Hematopoietic multipotent progenitor cell treated with erythropoietin and hydrocortisone succinate and interleukin-3 and kit ligand, for 6 days (in vitro differentiated cells): ENCODE data around the gene MC5R.

ENCODE experiments used
- DNase-seq: peaks from one replicate; pipeline ENCODE4 v3.0.0-alpha.2; 2015

The MC5R gene

GRCh38 chr18:13823707-13824395 lies at the start of gene MC5R:
Gene MC5R, plus strand, starts transcription at chr18:13824149. Its CDS starts 1,617 bp downstream, at chr18:13825766.
- peak; percentile 73 for DNase-seq

DNA sequence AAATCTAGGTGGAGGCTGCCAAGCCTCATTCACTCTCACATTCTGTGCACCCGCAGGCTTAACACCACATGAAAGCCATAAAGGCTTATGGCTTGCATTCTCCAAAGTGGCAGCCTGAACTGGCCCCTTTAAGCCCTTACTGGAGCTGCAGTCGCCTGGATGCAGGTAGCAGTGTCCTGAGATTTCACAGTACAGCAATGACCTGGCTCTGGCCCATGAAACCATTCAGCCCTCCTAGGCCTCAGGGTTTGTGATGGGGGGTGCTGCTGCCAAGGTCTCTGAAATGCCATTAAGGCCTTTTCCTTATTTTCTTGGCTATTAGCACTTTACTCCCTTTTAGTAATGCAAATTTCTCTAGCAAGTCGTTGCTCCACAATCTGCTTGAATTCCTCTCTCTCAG lies 48.9 kb upstream of the MC5R start:
- DNase-seq, result no peak

GRCh38 chr18:13791181-13791580 lies 32.8 kb upstream of the MC5R start:
- DNase-seq, result no peak

GRCh38 chr18:13793819-13794218 lies 30.1 kb upstream of the MC5R start:
- no peak for DNase-seq

DNA sequence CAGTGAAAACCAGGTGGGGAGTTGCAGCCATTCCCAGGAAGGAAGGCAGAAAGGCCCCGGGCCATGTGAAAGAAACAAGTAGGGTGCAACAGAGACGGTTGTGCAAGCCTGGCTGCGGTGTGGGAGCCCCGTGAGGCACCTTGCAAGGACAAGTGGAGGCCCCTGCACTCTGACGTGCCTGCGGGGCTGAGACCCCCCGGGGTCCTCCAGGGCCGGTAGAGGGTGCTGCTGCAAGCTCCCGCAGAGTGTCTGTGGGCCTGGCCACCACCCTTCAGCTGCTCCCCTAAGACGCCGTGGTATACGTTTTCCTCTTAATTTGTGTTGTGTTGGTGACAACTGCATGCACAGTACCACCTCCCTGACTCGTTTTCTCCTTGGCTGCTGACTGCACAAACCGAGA lies 27.4 kb upstream of the MC5R start:
- no peak for DNase-seq

DNA sequence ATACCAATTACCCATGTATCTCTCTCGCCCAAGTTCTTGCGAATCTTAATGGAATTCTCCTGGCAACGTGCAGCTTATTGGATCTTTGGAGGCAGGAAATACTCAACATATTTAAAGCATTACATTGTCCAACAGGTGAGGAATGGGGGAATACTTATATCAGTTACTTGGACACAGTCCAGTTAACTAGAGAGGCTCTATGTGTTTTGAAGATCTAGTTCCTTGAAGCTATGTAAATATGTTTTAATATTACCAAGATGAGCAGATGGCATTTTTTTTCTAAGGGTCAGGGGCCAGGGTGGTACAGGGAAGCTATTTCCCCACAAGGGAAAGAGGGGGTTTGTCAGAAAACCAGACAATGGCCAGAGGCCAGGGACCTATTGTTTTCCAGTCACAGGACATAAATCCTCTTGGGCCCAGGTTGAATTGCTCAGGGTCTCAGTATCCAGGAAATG lies 26.8 kb upstream of the MC5R start:
- no peak for DNase-seq

DNA sequence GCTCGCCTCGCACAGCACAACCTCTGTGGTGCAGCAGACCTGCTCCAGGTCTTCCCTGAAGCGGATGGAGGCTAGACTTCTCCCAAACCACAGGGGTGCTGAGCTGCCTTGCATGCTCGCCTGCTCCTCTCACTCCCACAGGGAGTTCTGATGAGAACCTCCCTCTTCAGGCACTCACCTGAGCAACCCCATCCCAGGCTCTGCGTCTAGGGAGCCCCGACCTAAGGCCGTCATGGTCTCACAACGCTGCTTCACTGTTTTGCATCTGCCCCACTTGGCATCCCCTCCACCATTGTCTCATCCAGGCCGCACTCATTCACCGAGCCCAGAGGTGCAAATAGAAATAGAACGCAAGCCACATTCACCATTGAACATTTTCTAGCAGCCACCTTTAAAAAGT lies 24.6 kb upstream of the MC5R start:
- no peak for DNase-seq

GRCh38 chr18:13800505-13801259 lies 23.3 kb upstream of the MC5R start:
- peak; percentile 63 for DNase-seq

- no peak for DNase-seq
Observed at GRCh38 chr18:13801260-13801601, 22.7 kb upstream of the MC5R start.

DNA sequence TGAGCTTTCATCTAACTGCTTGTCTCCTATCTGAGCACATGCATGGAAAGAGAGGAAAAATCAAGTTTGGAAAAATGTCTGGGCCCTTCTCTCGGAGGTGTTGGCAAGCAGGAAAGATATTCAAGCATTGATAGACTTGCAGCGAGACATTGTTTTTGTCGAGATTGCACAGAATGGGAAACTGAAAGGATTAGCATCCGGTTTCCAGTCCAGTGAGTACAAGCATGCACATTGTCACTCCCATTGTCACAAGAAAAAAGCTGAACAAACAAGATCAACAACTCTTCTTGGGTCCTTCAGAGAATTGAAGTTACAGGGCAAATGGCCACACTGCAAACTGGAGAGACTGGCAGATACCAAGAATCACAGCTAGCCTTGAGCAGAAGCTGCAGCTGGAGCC lies 19.6 kb upstream of the MC5R start:
- no peak for DNase-seq

- no peak for DNase-seq
Observed at GRCh38 chr18:13808294-13809042, 15.5 kb upstream of the MC5R start.

DNA sequence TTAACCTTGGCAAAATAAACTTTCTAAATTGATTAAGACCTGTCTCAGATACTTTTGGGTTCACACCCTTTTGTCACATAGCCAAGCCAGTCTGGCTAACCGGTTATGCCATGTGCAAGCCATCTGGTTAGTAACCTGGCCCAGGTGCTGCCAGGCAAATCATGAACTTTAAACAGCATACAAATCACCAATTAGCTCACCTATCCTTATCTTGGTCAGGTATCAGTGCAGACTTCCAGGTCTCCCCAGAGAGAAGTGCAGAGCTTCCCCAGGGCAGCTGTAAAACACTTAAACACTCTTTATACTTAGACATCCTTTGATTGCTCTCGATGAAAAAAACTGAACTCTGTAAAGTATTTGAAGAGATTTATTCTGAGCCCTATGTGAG lies 14.9 kb upstream of the MC5R start:
- no peak for DNase-seq

DNA sequence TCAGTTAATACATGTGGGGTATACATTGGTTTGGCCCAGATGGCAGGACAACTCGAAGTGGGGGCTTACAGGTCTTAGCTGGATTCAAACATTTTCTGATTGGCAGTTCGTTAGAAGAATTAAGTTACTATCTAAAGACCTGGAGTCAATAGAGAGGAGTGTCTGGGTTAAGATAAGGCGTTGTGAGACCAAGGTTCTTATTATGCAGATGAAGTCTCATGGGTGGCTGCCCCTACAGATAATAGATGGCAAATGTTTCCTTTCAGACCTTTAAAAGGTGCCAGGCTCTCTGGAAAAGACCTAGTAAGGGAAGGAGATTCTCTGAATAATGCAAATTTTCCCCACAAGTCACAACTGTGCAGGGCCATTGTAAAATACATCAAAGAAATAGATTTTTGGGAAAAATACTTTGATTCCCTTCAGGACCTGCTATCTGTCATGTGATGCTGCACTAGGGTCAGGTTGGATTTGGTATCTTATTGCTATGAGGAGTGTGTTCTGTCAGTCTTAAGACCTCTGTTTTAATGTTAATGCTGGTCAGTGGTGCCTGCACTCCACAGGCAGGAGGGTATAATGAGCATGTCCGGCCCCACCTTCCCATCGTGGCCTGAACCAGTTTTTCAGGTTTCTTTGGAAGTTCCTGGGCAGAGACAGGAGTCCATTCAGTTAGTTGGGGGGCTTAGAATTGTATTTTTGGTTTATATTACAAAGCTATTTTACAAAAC lies 14.3 kb upstream of the MC5R start:
- DNase-seq, result peak; percentile 42

- no peak for DNase-seq
Observed at GRCh38 chr18:13810950-13811485, 12.9 kb upstream of the MC5R start.

DNA sequence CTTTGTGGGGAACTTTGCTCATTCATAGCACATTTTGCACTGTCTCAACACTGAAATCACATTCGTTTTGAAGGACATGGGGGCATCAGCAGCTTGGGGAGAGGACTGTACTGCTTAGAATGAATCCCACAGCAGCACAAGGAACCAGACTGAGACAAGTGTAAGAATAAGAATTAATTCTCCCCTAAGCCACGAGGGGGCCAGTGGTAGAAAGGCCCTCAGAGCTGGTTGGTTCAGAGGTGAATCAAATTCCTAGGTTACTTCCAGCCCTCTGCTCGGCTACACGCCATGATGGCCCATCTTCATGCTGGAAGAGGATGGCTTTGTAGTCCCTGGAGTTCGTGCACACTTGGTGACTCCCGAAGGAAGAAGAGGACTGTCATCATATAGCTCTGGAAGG lies 12.0 kb upstream of the MC5R start:
- DNase-seq, result peak; percentile 49

GRCh38 chr18:13813271-13813849 lies 10.6 kb upstream of the MC5R start:
- DNase-seq, result peak; percentile 80

DNA sequence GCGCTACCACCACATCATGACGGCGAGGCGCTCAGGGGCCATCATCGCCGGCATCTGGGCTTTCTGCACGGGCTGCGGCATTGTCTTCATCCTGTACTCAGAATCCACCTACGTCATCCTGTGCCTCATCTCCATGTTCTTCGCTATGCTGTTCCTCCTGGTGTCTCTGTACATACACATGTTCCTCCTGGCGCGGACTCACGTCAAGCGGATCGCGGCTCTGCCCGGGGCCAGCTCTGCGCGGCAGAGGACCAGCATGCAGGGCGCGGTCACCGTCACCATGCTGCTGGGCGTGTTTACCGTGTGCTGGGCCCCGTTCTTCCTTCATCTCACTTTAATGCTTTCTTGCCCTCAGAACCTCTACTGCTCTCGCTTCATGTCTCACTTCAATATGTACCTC lies 2.3 kb downstream of the MC5R start:
- DNase-seq, result no peak

- DNase-seq, result peak; percentile 7
Observed at GRCh38 chr18:13831864-13832508, 8.0 kb downstream of the MC5R start.

- no peak for DNase-seq
Observed at GRCh38 chr18:13834496-13835015, 10.6 kb downstream of the MC5R start.

- DNase-seq, result no peak
Observed at GRCh38 chr18:13835202-13835601, 11.3 kb downstream of the MC5R start.

- DNase-seq, result no peak
Observed at GRCh38 chr18:13836559-13836958, 12.6 kb downstream of the MC5R start.

- DNase-seq, result no peak
Observed at GRCh38 chr18:13849791-13850190, 25.8 kb downstream of the MC5R start.
